B cell (primary cell): Measurements from ENCODE around the gene LSM7. TPM values are rescaled to one million over a fixed set of nuclear protein-coding genes. Genes with fewer than 3 reads are reported as not detected.

ENCODE experiments used
- ATAC-seq: fragments of 200-7000 bp; cut with Tn5 transposase; one replicate; pipeline ENCODE4 v1.10.0; 2021; ENCODE audit warnings: low read depth, mild to moderate bottlenecking, moderate number of reproducible peaks, moderate library complexity
- CTCF ChIA-PET: fragments of 350-600 bp; sonication (Branson Sonifier 250); formaldehyde crosslinking; loops from one replicate; lab custom pipeline; 2021; ENCODE audit warnings: antibody characterized with exemption, inconsistent platforms; lab: Charles Lee
- POLR2A ChIA-PET: fragments of 350-600 bp; sonication (Branson Sonifier 250); formaldehyde crosslinking; loops from one replicate; lab custom pipeline; 2021; ENCODE audit warnings: antibody characterized with exemption; lab: Charles Lee
- DNase-seq: peaks from one replicate; pipeline ENCODE4 v3.0.0; 2013
- H2AFZ ChIP-seq: 2 replicates; pipeline ENCODE4 v1.6.1; 2012; ENCODE audit warnings: mild to moderate bottlenecking, low read depth, low read length; ENCODE audit not compliant: insufficient read depth, poor library complexity, severe bottlenecking
- H3K27ac ChIP-seq, 2 donors: 1 replicate in 1 of 2; 2 replicates in 1 of 2; pipeline ENCODE4 v1.5.1; 2012 to 2013; ENCODE audit warnings: low read length in 2 of 2, mild to moderate bottlenecking in 2 of 2, moderate library complexity in 1 of 2
- H3K27me3 ChIP-seq, 4 experiments: fragments of 200-600 bp in 1 of 4; sonication (generic) in 1 of 4; replicated peaks in 1 of 4; 1 replicate in 2 of 4; 2 replicates in 2 of 4; pipeline versions ENCODE4 v1.6.1 to v1.7.0; 2013 to 2016; ENCODE audit warnings: low read length in 3 of 4, mild to moderate bottlenecking in 2 of 4, mixed read lengths in 1 of 4, moderate library complexity in 1 of 4; ENCODE audit not compliant: insufficient read depth in 4 of 4, control insufficient read depth in 3 of 4; ENCODE audit errors: control extremely low read depth in 1 of 4
- H3K36me3 ChIP-seq, 2 experiments: replicated peaks in 1 of 2; 1 replicate in 1 of 2; 2 replicates in 1 of 2; pipeline versions ENCODE4 v1.6.1 to v1.7.1; 2013; ENCODE audit warnings: low read length in 1 of 2; ENCODE audit not compliant: insufficient read depth in 2 of 2, control insufficient read depth in 1 of 2; ENCODE audit errors: control extremely low read depth in 1 of 2, extremely low read depth in 1 of 2
- H3K4me1 ChIP-seq, 2 donors: fragments of 200-600 bp in 1 of 2; sonication (generic) in 1 of 2; 1 replicate in 1 of 2; 2 replicates in 1 of 2; pipeline versions ENCODE4 v1.5.1 to v1.6.1; 2013 to 2017; ENCODE audit warnings: low read length in 2 of 2; ENCODE audit not compliant: control insufficient read depth in 2 of 2, insufficient read depth in 2 of 2
- H3K4me2 ChIP-seq: replicated peaks from 2 replicates; pipeline ENCODE3; 2012; ENCODE audit warnings: mild to moderate bottlenecking, low read depth, low read length; ENCODE audit not compliant: poor library complexity, severe bottlenecking
- H3K4me3 ChIP-seq, 5 experiments: fragments of 200-600 bp in 1 of 5; sonication (generic) in 1 of 5; 1 replicate in 3 of 5; 2 replicates in 2 of 5; pipeline versions ENCODE4 v1.5.1 to v1.7.0; 2011 to 2016; ENCODE audit warnings: low read length in 4 of 5, mild to moderate bottlenecking in 4 of 5, low read depth in 2 of 5, control low read depth in 1 of 5, moderate library complexity in 1 of 5; ENCODE audit not compliant: insufficient read depth in 1 of 5; ENCODE audit errors: control extremely low read depth in 1 of 5, extremely low read depth in 1 of 5
- H3K79me2 ChIP-seq: fragments of 200-600 bp; sonication (generic); one replicate; pipeline ENCODE4 v1.6.0; 2016; ENCODE audit warnings: low read length; ENCODE audit not compliant: control insufficient read depth, insufficient read depth
- H3K9ac ChIP-seq: fragments of 200-600 bp; sonication (generic); 2 replicates; pipeline ENCODE4 v1.6.1; 2017; ENCODE audit warnings: mild to moderate bottlenecking, low read length, moderate library complexity
- H3K9me3 ChIP-seq, 3 donors: one replicate each; pipeline versions ENCODE4 v1.6.1 to v1.7.1; 2013; ENCODE audit warnings: low read length in 2 of 3; ENCODE audit not compliant: control insufficient read depth in 2 of 3, insufficient read depth in 1 of 3; ENCODE audit errors: control extremely low read depth in 1 of 3
- H4K20me1 ChIP-seq: 2 replicates; pipeline ENCODE4 v1.6.0; 2012; ENCODE audit warnings: mild to moderate bottlenecking, low read length; ENCODE audit not compliant: insufficient read depth, control insufficient read depth, poor library complexity, severe bottlenecking
- H3K27ac Mint-ChIP-seq: one replicate; pipeline ENCODE4 v1.8.0; 2021; ENCODE audit warnings: mixed read lengths
- H3K27me3 Mint-ChIP-seq: one replicate; pipeline ENCODE4 v1.8.0; 2021; ENCODE audit warnings: mixed read lengths
- H3K4me1 Mint-ChIP-seq: one replicate; pipeline ENCODE4 v1.8.0; 2021; ENCODE audit warnings: mixed read lengths
- H3K4me3 Mint-ChIP-seq: one replicate; pipeline ENCODE4 v1.8.0; 2021; ENCODE audit warnings: mixed read lengths
- H3K9me3 Mint-ChIP-seq: one replicate; pipeline ENCODE4 v1.8.0; 2022; ENCODE audit warnings: mixed read lengths; ENCODE audit not compliant: insufficient read depth
- CTCF ChIP-seq: fragments of 200-600 bp; IDR thresholded peaks from one replicate; pipeline ENCODE4 v1.8.0; 2022; ENCODE audit warnings: antibody characterized with exemption, mild to moderate bottlenecking
- EZH2 ChIP-seq: IDR thresholded peaks from 2 replicates; pipeline ENCODE4 v1.6.1; 2012; ENCODE audit warnings: borderline replicate concordance, low read depth, mild to moderate bottlenecking, moderate library complexity, low read length; ENCODE audit not compliant: insufficient read depth, poor library complexity, severe bottlenecking
- WGBS: methylation state at CpG from one replicate; pipeline ENCODE4 v1.1.5; 2013; ENCODE audit warnings: missing lambda C conversion rate; ENCODE audit not compliant: insufficient coverage; 5-methylcytosine and 5-hydroxymethylcytosine counted together
- intact Hi-C: fragments of 100-400 bp; cut with micrococcal nuclease; formaldehyde crosslinking; loops from one replicate; pipeline ENCODE4 v1.10.0; 2022
- polyA plus RNA-seq: library from polyadenylated mRNA; depleted of rRNA; stranded (reverse); fragments of >200 nt; gene quantifications from 2 replicates; pipeline ENCODE4 v1.2.3, GENCODE V29; 2012
- total RNA-seq, 2 donors: library from RNA; stranded (reverse); fragments of 120-200 nt in 1 of 2; gene quantifications; 1 replicate in 1 of 2; 2 replicates in 1 of 2; pipeline versions ENCODE4 v1.2.3 to v1.2.4, GENCODE V29; 2013 to 2022

LSM7 gene
- total and polyA plus RNA-seq, 2 donors (not counting 1 experiment from before 2014, with no cell fraction given) = 201 to 820 TPM

GRCh38 chr19:2335848-2336247 lies 7.5 kb upstream of the LSM7 start:
- DNase-seq = no peak
- peak overlapping the region; percentile 73 for H3K4me3 Mint-ChIP-seq

More at GRCh38 chr19:2335848-2336247, 7.5 kb upstream of the LSM7 start:
- intact Hi-C loops = no loop called here
- H3K4me2 ChIP-seq = no peak overlapping the region
- H4K20me1 ChIP-seq = peaks cover 61% of the 10 kb centered on the region
- no peak for ATAC-seq
- H3K27me3 Mint-ChIP-seq = no peaks in the 10 kb centered on the region
- peaks cover 73% of the 10 kb centered on the region for H3K79me2 ChIP-seq
- ChIA-PET POLR2A (no interaction called here), CTCF (no interaction called here)
- H3K4me3 ChIP-seq = no peak overlapping the region
- no peak overlapping the region for H3K27ac ChIP-seq
- peak overlapping the region; percentile 87 for H3K27ac Mint-ChIP-seq
- peaks cover 0 to 50% of the 10 kb centered on the region in 2 experiments for H3K36me3 ChIP-seq
- no peak for TF ChIP-seq CTCF
- TF ChIP-seq EZH2 = no peak
- 95% methylated on average over 3 of the region's 3 CpGs for WGBS
- peaks cover 47% of the 10 kb centered on the region for H3K4me1 Mint-ChIP-seq
- peaks cover 0 to 11% (median 0%) of the 10 kb centered on the region in 3 donors for H3K9me3 ChIP-seq
- H3K4me1 ChIP-seq = peaks cover 31 to 35% of the 10 kb centered on the region in 2 donors
- H3K9ac ChIP-seq = no peak overlapping the region
- peaks cover 2% of the 10 kb centered on the region for H3K9me3 Mint-ChIP-seq
- no peak overlapping the region for H2AFZ ChIP-seq
- H3K27me3 ChIP-seq = no peaks in the 10 kb centered on the region
